Measurements from ENCODE around the gene REP15.
A peak's percentile ranks its signal among the peaks of the same experiment; 100 is the strongest.
"Not testable (repeated sequence)": the region's sequence is repeated elsewhere in the genome, so short reads cannot be mapped to it uniquely, and the experiment has no call there.

Gene REP15

DNA sequence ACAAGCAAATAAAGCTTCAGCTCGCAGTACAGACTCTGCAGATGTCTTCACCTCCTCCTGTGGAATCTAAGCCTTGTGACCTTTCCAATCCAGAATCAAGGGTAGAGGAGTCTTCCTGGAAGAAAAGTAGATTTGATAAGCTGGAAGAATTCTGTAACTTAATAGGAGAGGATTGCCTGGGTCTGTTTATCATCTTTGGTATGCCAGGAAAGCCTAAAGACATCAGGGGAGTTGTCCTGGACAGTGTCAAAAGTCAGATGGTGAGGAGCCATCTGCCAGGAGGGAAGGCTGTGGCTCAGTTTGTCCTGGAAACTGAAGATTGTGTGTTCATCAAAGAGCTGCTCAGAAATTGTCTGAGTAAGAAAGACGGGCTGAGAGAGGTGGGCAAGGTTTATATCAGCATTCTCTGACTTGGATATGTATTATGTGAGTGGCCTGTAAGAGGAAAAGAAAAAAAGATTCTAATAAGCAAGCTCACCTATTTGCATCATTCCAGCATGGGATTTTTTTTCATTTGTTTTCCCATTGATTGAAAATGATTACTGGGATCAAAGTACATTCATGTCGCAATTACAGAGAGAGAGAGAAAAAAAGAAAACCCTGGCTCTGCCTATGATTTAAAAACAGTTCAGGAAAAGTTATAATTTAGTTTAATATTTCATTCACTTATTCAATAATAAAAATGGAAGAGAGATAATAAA is 767 bp downstream of the REP15 start:
- no peak for DNase-seq (ENCODE audit: low spot score)

DNA sequence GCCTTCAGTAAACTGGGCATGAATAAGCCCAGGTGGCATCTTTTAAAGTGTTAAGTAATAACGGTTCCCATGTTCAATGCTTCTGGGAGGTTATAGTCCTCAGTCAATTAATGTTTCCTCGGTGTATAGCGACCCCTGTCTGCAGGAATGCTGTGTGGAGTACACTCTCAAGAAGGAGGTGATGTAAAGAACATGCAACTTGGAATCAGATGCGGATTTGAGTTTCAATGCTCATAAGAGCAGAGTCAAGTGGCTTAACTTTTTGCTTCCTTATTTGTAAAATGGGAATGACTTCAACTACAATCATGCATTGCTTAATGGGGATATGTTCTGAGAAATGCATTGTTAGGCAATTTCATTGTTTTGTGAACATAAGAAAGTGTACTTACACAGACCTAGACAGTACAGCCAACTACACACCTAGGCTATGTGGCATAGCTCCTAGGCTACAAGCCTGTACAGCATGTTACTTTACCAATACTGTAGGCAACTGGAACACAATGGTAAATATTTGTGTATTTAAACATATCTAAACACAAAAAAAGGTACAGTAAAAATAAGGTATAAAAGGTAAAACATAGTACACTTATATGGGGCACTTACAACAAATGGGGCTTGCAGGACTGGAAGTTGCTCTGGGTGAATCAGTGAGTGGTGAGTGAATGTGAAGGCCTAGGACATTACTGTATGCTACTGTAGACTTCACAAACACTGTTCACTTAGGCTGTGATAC is 7.6 kb downstream of the REP15 start:
- peak; percentile 92 for DNase-seq (ENCODE audit: low spot score)

DNA sequence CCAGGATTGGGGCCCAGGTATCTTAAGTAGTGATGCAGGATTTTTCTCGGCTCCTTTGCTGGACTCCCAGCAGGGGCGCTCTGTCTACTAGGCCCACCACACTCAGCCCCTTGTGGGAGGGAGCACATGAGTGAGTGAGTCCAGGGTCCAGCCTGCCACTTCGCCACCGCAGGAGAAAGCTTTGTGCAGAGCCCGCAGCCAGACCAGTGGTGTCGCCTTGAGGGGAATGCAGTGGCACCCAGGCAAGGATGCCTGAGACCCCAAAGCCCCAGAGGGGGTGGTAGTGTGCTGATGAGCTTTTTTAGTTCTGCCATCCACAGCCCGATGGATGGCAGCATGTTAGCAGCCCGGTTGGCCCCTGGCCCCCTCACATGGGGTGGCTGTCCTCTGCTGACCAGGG is 9.0 kb downstream of the REP15 start:
- no peak for DNase-seq (ENCODE audit: low spot score)

DNA sequence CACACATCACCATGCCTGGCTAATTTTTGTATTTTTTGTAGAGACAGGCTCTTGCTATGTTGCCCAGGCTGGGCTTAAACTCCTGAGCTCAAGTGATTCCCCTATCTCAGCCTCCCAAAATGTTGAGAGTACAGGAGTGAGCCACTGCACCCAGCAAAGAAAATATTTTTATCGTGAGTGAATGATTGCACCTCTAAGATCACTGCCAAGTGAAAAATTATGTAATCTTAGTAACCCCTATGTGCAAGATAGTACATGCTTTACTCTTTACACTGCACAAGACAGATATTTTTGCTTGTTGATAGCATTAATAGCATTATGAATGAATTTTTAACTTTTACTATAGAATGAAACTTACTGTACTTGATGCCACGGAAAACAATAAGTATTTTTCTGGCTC is 11.0 kb downstream of the REP15 start:
- no peak for DNase-seq (ENCODE audit: low spot score)

DNA sequence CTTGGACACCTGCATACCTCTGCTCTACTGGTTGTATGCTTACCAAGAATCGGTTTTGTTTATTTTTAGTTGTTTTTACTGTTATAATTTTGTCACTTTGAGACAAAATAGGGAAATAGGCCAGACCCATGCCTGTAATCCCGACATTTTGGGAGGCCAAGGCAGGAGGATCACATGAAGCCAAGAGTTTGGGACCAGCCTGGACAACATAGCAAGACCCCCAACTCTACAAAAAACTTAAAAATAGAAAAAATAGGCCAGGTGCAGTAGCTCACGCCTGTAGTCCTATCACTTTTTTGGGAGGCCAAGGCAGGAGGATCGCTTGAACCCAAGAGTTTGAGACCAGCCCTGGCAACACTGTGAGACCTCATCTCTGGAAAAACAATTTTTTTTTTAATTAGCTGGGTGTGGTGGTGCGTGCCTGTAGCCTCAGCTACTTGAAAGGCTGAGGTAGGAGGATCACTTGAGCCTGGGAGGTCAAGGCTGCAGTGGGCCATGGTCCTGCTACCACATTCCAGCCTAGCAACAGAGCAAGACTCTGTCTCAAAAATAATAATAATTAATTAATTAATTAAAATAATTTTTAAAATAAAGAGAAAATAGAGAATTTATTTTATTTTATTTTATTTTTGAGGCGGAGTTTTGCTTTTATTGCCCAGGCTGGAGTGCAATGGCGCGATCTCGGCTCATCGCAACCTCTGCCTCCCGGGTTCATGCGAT is 13.1 kb downstream of the REP15 start:
- no peak for DNase-seq (ENCODE audit: low spot score)

DNA sequence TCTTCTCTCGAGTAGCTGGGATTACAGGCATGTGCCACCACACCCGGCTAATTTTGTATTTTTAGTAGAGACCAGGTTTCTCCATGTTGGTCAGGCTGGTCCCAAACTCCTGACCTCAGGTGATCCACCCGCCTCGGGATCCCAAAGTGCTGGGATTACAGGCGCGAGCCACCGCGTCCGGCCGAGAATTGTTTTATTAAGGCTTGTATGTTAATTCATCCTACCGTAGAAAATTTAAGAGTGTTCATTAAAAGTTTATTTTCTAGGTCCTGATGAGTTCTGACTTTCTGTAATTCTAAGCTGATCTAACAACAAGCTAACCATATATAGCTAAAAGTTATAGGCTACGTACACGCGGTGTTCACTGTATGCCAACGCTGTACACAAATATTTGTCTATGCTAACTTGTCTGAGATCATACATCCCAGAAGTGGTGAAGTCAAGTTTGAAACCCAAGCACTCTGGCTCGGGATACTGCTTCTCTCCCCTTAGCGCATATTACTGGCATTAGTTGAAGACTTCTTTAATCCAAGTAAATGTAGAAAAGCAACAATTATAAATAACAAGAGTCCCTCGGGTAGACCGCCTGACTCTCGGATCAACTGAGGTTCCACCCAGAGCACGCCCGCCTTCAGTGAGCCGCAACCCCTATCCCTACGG is 13.8 kb downstream of the REP15 start:
- no peak for DNase-seq (ENCODE audit: low spot score)

DNA sequence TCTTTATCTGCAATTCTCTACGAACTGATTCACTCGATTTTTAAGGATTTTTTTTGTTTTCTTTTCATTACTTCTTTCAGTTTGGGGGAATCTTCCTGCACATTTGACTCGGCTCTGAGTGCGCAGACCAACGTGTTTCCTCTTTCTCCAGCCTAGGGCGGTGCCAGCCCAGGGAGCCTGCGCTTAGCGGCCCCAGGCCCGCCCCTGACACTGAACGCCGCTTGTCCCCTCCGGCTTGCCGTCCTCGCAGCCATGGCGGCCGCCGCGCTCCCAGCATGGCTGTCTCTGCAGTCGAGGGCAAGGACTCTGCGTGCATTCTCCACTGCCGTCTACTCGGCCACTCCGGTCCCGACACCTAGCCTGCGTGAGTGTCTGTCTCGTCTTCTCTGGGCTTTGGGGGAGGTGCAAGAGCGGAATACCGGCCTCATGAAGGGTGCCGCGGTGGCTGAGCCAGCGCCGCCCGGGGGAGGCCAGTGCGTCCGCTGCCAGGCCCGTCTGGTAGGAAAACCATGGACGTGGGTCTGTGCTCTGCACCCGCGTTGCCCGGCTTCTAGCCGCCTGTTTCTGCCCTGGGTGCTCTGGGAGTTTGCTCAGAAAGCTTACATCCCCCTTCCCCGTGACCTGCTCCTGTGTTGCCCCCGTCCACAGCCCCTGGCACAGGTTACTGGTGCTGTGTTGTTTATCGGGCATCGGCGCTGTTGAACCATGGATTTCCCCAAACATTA is 14.5 kb downstream of the REP15 start, which contains the start of gene MRPS35:
Gene MRPS35, plus strand, starts transcription at position 241 of the 725 bp plus-strand sequence. Its CDS starts 12 bp downstream, at position 253.
- DNase-seq (ENCODE audit: low spot score): peak; percentile 91

DNA sequence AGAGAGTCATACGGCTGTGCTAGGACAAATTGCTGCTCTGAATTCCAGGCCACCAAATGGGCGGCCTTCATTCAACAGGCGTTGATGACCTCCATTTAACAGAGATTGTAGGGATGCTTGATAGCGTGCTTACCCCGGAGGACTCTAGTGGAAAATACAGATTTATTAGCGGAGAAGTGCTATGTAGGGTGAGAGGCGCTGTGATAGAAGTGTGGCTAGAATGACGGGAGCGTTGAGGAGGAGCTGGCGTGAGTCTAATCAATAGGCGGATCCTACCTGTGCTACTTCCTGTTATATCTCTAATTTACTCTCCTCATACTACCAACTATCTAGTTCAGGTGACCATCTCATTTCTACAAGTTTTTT is 15.1 kb downstream of the REP15 start:
- DNase-seq (ENCODE audit: low spot score): peak; percentile 51

DNA sequence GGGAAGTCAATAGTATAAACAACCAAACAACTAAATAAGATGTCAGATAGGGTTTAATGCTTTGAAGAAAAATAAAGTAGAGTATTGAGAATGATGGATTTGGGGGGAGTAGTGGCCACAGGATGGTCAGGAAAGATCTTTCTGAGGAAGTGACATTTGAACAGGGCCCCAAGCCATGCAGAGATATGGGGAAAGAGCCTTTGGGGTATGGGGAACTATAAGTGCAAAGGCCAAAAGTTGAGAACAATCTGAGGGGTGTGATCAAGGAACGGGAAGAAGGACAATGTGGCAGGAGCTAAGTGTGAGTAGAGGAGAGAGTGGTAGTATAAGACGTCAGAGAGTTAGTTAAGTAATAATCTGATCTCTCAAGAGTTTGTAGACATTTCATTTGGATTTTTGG is 15.7 kb downstream of the REP15 start:
- no peak for DNase-seq (ENCODE audit: low spot score)

DNA sequence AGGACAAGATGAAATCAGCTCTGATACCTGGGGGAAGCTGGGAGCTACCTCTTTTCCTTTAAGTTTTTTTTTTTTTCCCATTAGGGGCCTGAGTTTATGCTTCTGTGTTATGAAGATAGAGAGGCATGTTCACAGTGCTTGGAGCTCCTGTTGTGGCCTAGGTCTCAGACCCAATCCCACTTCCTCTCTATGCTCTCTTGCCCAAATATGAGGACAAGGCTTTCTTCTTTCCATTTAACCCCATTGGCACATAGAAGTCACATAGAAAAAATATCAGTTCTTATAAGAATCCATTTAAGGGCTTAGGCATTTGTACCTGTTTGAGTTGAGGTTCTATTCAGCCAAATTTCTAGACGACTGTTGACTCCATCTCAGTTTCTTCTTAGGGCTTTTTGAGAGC is 27.0 kb downstream of the REP15 start:
- DNase-seq (ENCODE audit: low spot score): no peak

DNA sequence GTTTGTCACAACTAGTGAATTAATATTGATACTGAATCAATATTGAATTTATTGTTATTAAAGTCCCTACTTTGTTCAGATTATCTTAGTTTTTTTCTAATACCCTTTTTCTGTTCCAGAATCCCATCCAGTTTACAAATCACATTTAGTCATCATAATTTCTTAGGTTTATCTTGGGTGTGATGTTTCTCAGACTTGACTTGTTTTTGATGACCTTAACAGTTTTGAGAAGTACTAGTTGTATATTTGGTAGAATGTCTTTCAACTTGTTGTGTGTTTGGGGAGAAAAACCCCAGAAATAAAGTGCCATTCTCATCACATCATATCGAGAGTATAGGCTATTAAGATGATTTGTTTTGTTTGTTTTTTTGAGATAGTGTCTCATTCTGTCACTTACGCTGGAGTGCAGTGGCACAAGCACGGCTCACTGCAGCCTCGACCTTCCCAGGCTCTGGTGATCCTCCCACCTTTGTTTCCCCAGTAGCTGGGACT is 33.9 kb downstream of the REP15 start:
- no peak for DNase-seq (ENCODE audit: low spot score)

DNA sequence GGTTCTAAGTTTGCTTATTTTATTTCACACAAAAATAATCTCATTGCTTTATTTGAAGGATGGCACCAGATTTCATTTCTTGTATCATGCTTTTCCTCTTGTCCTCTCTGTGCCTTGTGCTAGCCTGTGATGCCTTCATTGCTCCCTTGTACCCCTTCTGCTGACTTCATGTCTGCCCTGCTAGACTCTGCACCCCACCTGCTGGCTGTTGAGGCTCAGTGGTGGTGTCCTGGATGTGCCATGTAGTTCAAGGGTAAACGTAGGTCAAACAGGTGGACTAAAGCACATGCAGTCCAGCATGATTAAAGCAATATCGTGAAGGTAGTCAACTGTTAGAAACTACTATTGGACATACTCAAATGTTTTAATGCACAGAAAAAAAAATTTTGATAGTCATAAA is 36.0 kb downstream of the REP15 start:
- DNase-seq (ENCODE audit: low spot score): peak; percentile 64

DNA sequence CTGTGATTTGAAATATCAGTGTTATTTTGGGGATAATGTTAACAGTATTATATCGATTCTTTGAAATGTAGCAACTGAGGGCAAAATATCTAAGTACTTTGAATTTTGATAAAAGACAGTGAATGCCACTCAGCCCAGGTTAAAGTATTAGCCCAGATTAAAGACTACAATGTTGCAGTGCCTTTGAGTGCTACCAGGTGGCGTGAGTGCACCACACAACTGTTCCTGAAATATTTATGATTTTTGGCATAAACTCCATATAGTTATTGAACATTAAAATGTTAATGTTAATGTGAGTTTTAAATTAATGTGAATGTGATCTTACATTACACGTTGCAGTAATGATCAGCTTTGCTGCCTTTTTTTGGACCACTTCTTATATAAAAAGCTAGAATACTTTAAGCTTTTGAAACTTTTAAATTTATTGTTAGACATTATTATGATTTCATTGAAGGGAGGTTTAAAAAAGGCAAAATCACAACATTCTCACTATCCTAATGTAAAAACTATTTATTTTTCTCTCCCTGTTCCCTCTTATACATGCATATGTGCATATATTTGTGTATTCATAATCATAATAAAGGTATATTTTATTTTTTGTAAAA is 36.9 kb downstream of the REP15 start:
- peak; percentile 67 for DNase-seq (ENCODE audit: low spot score)

DNA sequence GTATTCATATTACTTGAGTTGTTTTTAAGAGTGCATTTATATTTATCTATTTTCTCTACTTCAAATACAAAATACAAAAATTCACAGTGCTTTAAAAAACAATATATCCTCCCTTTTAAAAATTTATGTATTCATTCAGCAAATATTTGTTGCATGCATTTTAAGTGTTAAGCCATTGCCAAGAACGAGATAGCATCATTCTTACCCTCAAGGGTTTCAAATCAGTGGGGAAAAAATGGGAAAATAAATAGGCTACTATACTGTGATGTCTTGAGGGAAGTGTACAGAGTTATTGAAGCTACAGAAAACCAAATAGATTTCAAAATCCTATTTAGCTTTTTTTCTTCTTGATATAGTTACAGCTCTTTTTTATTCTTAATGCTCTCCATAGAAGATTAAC is 37.5 kb downstream of the REP15 start:
- DNase-seq (ENCODE audit: low spot score): no peak

DNA sequence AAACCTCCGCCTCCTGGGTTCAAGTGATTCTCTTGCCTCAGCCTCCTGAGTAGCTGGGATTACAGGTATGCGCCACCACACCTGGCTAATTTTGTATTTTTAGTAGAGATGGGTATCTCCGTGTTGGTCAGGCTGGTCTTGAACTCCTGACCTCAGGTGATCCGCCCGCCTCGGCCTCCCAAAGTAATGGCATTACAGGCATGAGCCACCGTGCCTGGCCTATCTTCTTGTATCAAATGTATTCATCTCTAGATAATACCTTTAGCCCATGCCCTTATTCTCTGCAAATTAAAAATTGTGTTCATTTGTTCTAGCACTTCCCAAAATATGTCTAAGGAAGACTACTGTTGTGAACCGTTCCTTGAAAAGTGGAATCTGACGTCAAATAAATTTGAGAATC is 38.1 kb downstream of the REP15 start:
- DNase-seq (ENCODE audit: low spot score): not testable (repeated sequence)

DNA sequence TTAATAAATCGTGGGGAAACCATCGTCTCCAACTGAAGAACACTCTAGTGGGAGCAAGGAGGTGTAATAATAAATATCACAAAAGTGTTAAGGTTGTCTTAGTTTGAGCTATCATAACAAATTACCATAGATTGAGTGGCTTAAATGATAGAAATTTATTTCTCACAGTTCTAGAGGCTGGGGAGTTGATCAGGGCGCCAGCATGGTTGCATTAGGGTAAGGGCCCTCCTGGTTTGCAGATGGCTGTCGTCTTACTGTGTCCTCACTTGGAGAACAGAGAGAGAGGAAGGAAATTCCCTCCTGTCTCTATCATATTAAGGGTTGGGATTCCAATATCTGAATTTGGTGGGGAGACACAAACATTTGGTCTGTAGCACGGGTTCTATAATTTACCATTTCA is 47.4 kb downstream of the REP15 start:
- DNase-seq (ENCODE audit: low spot score): no peak

DNA sequence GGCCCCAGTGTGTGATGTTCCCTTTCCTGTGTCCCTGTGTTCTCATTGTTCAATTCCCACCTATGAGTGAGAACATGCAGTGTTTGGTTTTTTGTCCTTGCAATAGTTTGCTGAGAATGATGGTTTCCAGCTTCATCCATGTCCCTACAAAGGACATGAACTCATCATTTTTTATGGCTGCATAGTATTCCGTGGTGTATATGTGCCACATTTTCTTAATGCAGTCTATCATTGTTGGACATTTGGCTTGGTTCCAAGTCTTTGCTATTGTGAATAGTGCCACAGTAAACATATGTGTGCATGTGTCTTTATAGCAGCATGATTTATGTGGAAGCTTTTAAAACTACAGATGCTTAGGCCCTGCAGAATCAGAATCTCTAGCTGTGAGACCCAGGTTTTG is 49.5 kb downstream of the REP15 start:
- DNase-seq (ENCODE audit: low spot score): not testable (repeated sequence)
